IMR-90 (cell line): ENCODE data around the gene SMG5. TPM values are rescaled to one million over a fixed set of nuclear protein-coding genes. Genes with fewer than 3 reads are reported as not detected.

Experiments used
- ATAC-seq: fragments of 200-7000 bp; cut with Tn5 transposase; 2 replicates; pipeline ENCODE4 v1.9.1; 2020; ENCODE audit warnings: low read depth, mild to moderate bottlenecking, moderate library complexity
- BruUV-seq: library from RNA; stranded (reverse); fragments of 400-500 nt; replicated peaks from 2 replicates; lab custom pipeline; 2021; lab: Mats Ljungman, UMichigan
- CTCF ChIA-PET: fragments of 300-600 bp; formaldehyde crosslinking; extraction: SDS; loops from one replicate; lab custom pipeline; 2021; ENCODE audit warnings: antibody characterized with exemption; lab: Yijun Ruan, JAX
- POLR2A ChIA-PET: fragments of 300-600 bp; sonication (Branson Sonifier 250); formaldehyde crosslinking; loops from one replicate; lab custom pipeline; 2022; ENCODE audit warnings: antibody characterized with exemption; ENCODE audit not compliant: unreplicated experiment; lab: Charles Lee
- DNase-seq: peaks from one replicate; pipeline ENCODE4 v3.0.0; 2013
- H2AFZ ChIP-seq: replicated peaks from 2 replicates; pipeline ENCODE3; 2013; ENCODE audit warnings: low read length, mild to moderate bottlenecking; ENCODE audit not compliant: poor library complexity
- H2AK5ac ChIP-seq: 2 replicates; pipeline ENCODE4 v1.6.1; 2013; ENCODE audit warnings: low read depth, low read length, inconsistent platforms
- H2AK9ac ChIP-seq: replicated peaks from 2 replicates; pipeline ENCODE3; 2013; ENCODE audit warnings: mild to moderate bottlenecking, low read depth, low read length, moderate library complexity; ENCODE audit not compliant: poor library complexity
- H2BK120ac ChIP-seq: 2 replicates; pipeline ENCODE4 v1.6.1; 2013; ENCODE audit warnings: low read depth, low read length, inconsistent platforms
- H2BK15ac ChIP-seq: 3 replicates; pipeline ENCODE4 v1.6.1; 2013; ENCODE audit warnings: low read depth, low read length, inconsistent platforms
- H2BK20ac ChIP-seq: 2 replicates; pipeline ENCODE4 v1.6.1; 2013; ENCODE audit warnings: low read depth, mild to moderate bottlenecking, inconsistent platforms, low read length, moderate library complexity
- H2BK5ac ChIP-seq: 2 replicates; pipeline ENCODE4 v1.6.1; 2013; ENCODE audit warnings: mild to moderate bottlenecking, low read depth, low read length, inconsistent platforms; ENCODE audit not compliant: poor library complexity, severe bottlenecking
- H3K14ac ChIP-seq: replicated peaks from 2 replicates; pipeline ENCODE4 v1.6.1; 2013; ENCODE audit warnings: low read depth, low read length, inconsistent platforms
- H3K18ac ChIP-seq: 2 replicates; pipeline ENCODE4 v1.6.1; 2013; ENCODE audit warnings: low read depth, low read length, control low read depth
- H3K23ac ChIP-seq: 2 replicates; pipeline ENCODE4 v1.6.1; 2013; ENCODE audit warnings: low read depth, low read length, inconsistent platforms
- H3K27ac ChIP-seq: 2 replicates; pipeline ENCODE4 v1.5.1; 2013; ENCODE audit warnings: mild to moderate bottlenecking, control low read depth, low read length; ENCODE audit not compliant: insufficient read depth
- H3K27me3 ChIP-seq: 2 replicates; pipeline ENCODE4 v1.6.1; 2013; ENCODE audit warnings: low read length; ENCODE audit not compliant: control insufficient read depth, insufficient read depth
- H3K36me3 ChIP-seq: 2 replicates; pipeline ENCODE4 v1.6.1; 2013; ENCODE audit warnings: low read length, mixed read lengths; ENCODE audit not compliant: control insufficient read depth, insufficient read depth
- H3K4ac ChIP-seq: 2 replicates; pipeline ENCODE4 v1.6.1; 2013; ENCODE audit warnings: low read depth, low read length, inconsistent platforms
- H3K4me1 ChIP-seq: 2 replicates; pipeline ENCODE4 v1.6.1; 2013; ENCODE audit warnings: low read length, mixed read lengths; ENCODE audit not compliant: control insufficient read depth, insufficient read depth
- H3K4me2 ChIP-seq: 2 replicates; pipeline ENCODE4 v1.6.1; 2013; ENCODE audit warnings: low read depth, mild to moderate bottlenecking, control low read depth, low read length, moderate library complexity
- H3K4me3 ChIP-seq: 2 replicates; pipeline ENCODE4 v1.5.1; 2013; ENCODE audit warnings: low read depth, mild to moderate bottlenecking, control low read depth, low read length, moderate library complexity; ENCODE audit not compliant: insufficient read depth
- H3K56ac ChIP-seq: 2 replicates; pipeline ENCODE4 v1.6.1; 2013; ENCODE audit warnings: low read length, inconsistent platforms; ENCODE audit not compliant: insufficient read depth; ENCODE audit errors: extremely low read depth
- H3K79me1 ChIP-seq, 2 experiments: 2 replicates each; pipeline ENCODE4 v1.6.1; 2013; ENCODE audit warnings: low read length in 2 of 2, inconsistent platforms in 1 of 2, low read depth in 1 of 2
- H3K9ac ChIP-seq: 2 replicates; pipeline ENCODE4 v1.6.1; 2013; ENCODE audit warnings: low read depth, low read length, control low read depth
- H3K9me1 ChIP-seq: 2 replicates; pipeline ENCODE4 v1.6.1; 2013; ENCODE audit warnings: low read length, inconsistent platforms; ENCODE audit not compliant: insufficient read depth
- H3K9me3 ChIP-seq: 2 replicates; pipeline ENCODE4 v1.6.1; 2013; ENCODE audit warnings: low read length; ENCODE audit not compliant: control insufficient read depth, insufficient read depth
- H4K20me1 ChIP-seq: 2 replicates; pipeline ENCODE4 v1.6.1; 2013; ENCODE audit warnings: low read length, inconsistent platforms; ENCODE audit not compliant: insufficient read depth
- H4K5ac ChIP-seq: 2 replicates; pipeline ENCODE4 v1.6.1; 2013; ENCODE audit warnings: mild to moderate bottlenecking, low read depth, low read length, control low read depth
- H4K8ac ChIP-seq, 2 experiments: 2 replicates each; pipeline ENCODE4 v1.6.1; 2013; ENCODE audit warnings: low read depth in 2 of 2, low read length in 2 of 2, control low read depth in 1 of 2, inconsistent platforms in 1 of 2
- H4K91ac ChIP-seq: 2 replicates; pipeline ENCODE4 v1.6.1; 2013; ENCODE audit warnings: low read depth, low read length, inconsistent platforms; ENCODE audit not compliant: insufficient read depth
- BHLHE40 ChIP-seq: fragments of 150-350 bp; IDR thresholded peaks from 2 replicates; pipeline ENCODE4 v1.6.1; 2016; ENCODE audit warnings: mild to moderate bottlenecking, low read depth, low read length
- CEBPB ChIP-seq: IDR thresholded peaks from 2 replicates; pipeline ENCODE4 v1.6.1; 2012; ENCODE audit warnings: low read depth, low read length, improper control_type of control experiment
- CHD1 ChIP-seq: IDR thresholded peaks from 2 replicates; pipeline ENCODE4 v1.6.1; 2012; ENCODE audit warnings: low read depth, low read length, improper control_type of control experiment
- CTCF ChIP-seq: conservative IDR thresholded peaks from 2 replicates; pipeline ENCODE4 v1.5.1; 2012; ENCODE audit warnings: mild to moderate bottlenecking, low read depth, low read length, improper control_type of control experiment
- ELK1 ChIP-seq: fragments of 150-350 bp; IDR thresholded peaks from 2 replicates; pipeline ENCODE4 v1.6.1; 2016; ENCODE audit warnings: low read depth, mild to moderate bottlenecking, low read length, moderate library complexity, borderline replicate concordance
- FOS ChIP-seq: fragments of 150-350 bp; IDR thresholded peaks from 2 replicates; pipeline ENCODE4 v1.6.1; 2016; ENCODE audit warnings: low read depth, low read length
- MAFK ChIP-seq: IDR thresholded peaks from 2 replicates; pipeline ENCODE4 v1.6.1; 2012; ENCODE audit warnings: low read depth, low read length, improper control_type of control experiment
- MAZ ChIP-seq: IDR thresholded peaks from 2 replicates; pipeline ENCODE4 v1.6.1; 2012; ENCODE audit warnings: low read depth, mild to moderate bottlenecking, low read length, improper control_type of control experiment, moderate library complexity, borderline replicate concordance
- MXI1 ChIP-seq: IDR thresholded peaks from 2 replicates; pipeline ENCODE4 v1.6.1; 2012; ENCODE audit warnings: low read depth, mild to moderate bottlenecking, low read length, moderate library complexity, borderline replicate concordance
- NFE2L2 ChIP-seq: fragments of 150-350 bp; IDR thresholded peaks from 2 replicates; pipeline ENCODE4 v1.6.1; 2016; ENCODE audit warnings: low read depth, mild to moderate bottlenecking, low read length
- POLR2A ChIP-seq: IDR thresholded peaks from 2 replicates; pipeline ENCODE4 v1.6.1; 2012; ENCODE audit warnings: mild to moderate bottlenecking, low read depth, low read length
- RAD21 ChIP-seq: IDR thresholded peaks from 2 replicates; pipeline ENCODE4 v1.6.1; 2012; ENCODE audit warnings: low read length, improper control_type of control experiment
- RCOR1 ChIP-seq: IDR thresholded peaks from 2 replicates; pipeline ENCODE4 v1.6.1; 2012; ENCODE audit warnings: mild to moderate bottlenecking, low read length, improper control_type of control experiment; ENCODE audit not compliant: insufficient replicate concordance
- RFX5 ChIP-seq: IDR thresholded peaks from 2 replicates; pipeline ENCODE4 v1.8.0; 2012; ENCODE audit warnings: low read depth, mild to moderate bottlenecking, low read length, moderate library complexity
- SMC3 ChIP-seq: fragments of 150-350 bp; IDR thresholded peaks from 2 replicates; pipeline ENCODE4 v1.6.1; 2016; ENCODE audit warnings: low read depth, mild to moderate bottlenecking, antibody characterized with exemption, low read length, moderate library complexity
- USF2 ChIP-seq: fragments of 150-350 bp; IDR thresholded peaks from 2 replicates; pipeline ENCODE4 v1.6.1; 2017; ENCODE audit warnings: mild to moderate bottlenecking, antibody characterized with exemption, low read length, low read depth
- WGBS, 2 experiments: methylation state at CpG; one replicate each; pipeline versions ENCODE4 v1.1.5 to v1.1.7; 2013; ENCODE audit warnings: missing lambda C conversion rate in 2 of 2; ENCODE audit not compliant: insufficient read length in 1 of 2; ENCODE audit errors: extremely low coverage in 2 of 2; 5-methylcytosine and 5-hydroxymethylcytosine counted together
- dilution Hi-C: fragments of 300-500 bp; cut with HindIII; formaldehyde crosslinking; loops from one replicate; pipeline ENCODE4 v1.14.3; 2018; ENCODE audit warnings: low sequenced_read_pairs; ENCODE audit not compliant: unreplicated experiment
- in situ Hi-C: fragments of 300-500 bp; cut with MboI; formaldehyde crosslinking; loops from 3 replicates; pipeline ENCODE4 v1.14.3; 2019; ENCODE audit warnings: low sequenced_read_pairs, inconsistent platforms, mixed read lengths
- intact Hi-C: fragments of 100-400 bp; cut with micrococcal nuclease; formaldehyde crosslinking; loops from 2 replicates; pipeline ENCODE4 v1.10.0; 2022
- polyA plus RNA-seq, 3 experiments: library from polyadenylated mRNA; depleted of rRNA; stranded (reverse); fragments of >200 nt; gene quantifications; 2 replicates each; pipeline ENCODE4 v1.2.3, GENCODE V29; 2012; ENCODE audit warnings: low replicate concordance in 1 of 3
- total RNA-seq: library from RNA; depleted of rRNA; stranded (reverse); fragments of >200 nt; gene quantifications from 2 replicates; pipeline ENCODE4 v1.2.3, GENCODE V29; 2012

SMG5 gene
- total and polyA plus RNA-seq, 2 of the 4 experiments (the other 2 are of a cell fraction): 34.7 to 37.3 TPM

GRCh38 chr1:156259805-156260204 is 22.8 kb downstream of the SMG5 start:
- H3K4ac ChIP-seq: no peak overlapping the region
- H4K8ac ChIP-seq: no peak overlapping the region
- no peak overlapping the region for H2AFZ ChIP-seq
- peaks cover 14 to 31% of the 10 kb centered on the region in 2 experiments for H3K79me1 ChIP-seq
- H4K5ac ChIP-seq: no peak overlapping the region
- BruUV-seq: no TSS peak
- H3K27me3 ChIP-seq: no peaks in the 10 kb centered on the region
- no peak overlapping the region for H2BK120ac ChIP-seq
- no peak overlapping the region for H3K56ac ChIP-seq
- intact Hi-C loops: no loop called here
- peaks cover 9% of the 10 kb centered on the region for H3K4me1 ChIP-seq
- in situ Hi-C loops: no loop called here
- no peak for TF ChIP-seq USF2
- no peak for TF ChIP-seq RCOR1
- TF ChIP-seq SMC3: no peak
- no peak for TF ChIP-seq BHLHE40
- TF ChIP-seq NFE2L2: no peak
- TF ChIP-seq CTCF: no peak
- no peak for TF ChIP-seq ELK1
- no peak for TF ChIP-seq RFX5
- no peak for TF ChIP-seq CEBPB
- TF ChIP-seq MAZ: no peak
- no peak for TF ChIP-seq MXI1
- TF ChIP-seq CHD1: no peak
- TF ChIP-seq MAFK: no peak
- no peak for TF ChIP-seq RAD21
- TF ChIP-seq POLR2A: no peak
- TF ChIP-seq FOS: no peak
- no peak overlapping the region for H3K4me3 ChIP-seq
- H3K14ac ChIP-seq: no peak overlapping the region
- H3K9me3 ChIP-seq: no peaks in the 10 kb centered on the region
- H3K9me1 ChIP-seq: peaks cover 9% of the 10 kb centered on the region; the same call in 1 of the 2 replicates
- DNase-seq (no peak), ATAC-seq (no peak)
- H4K20me1 ChIP-seq: peaks cover 24% of the 10 kb centered on the region
- H2AK5ac ChIP-seq: no peak overlapping the region
- no peak overlapping the region for H2BK5ac ChIP-seq
- H3K9ac ChIP-seq: no peak overlapping the region
- no peak overlapping the region for H3K4me2 ChIP-seq
- H2BK15ac ChIP-seq: no peak overlapping the region
- WGBS, 2 experiments: no CpG with 5 or more reads among the region's 3 CpGs
- H2AK9ac ChIP-seq: no peak overlapping the region
- H3K36me3 ChIP-seq: peaks cover 70% of the 10 kb centered on the region
- H3K27ac ChIP-seq: no peak overlapping the region
- ChIA-PET CTCF (interaction anchor here (1.1 kb wide), 1 partner anchor 26 kb away, joined by 6 read pairs; no protein-coding TSS in a partner anchor), POLR2A (interaction anchor here (0.5 kb wide), 1 partner anchor 252 kb away, joined by 6 read pairs; no protein-coding TSS in a partner anchor)
- H2BK20ac ChIP-seq: no peak overlapping the region
- no peak overlapping the region for H3K23ac ChIP-seq
- H4K91ac ChIP-seq: no peak overlapping the region
- no peak overlapping the region for H3K18ac ChIP-seq
- dilution Hi-C loops: no loop called here
